Measurements from ENCODE around the gene TPRKB. TPM values are rescaled to one million over a fixed set of nuclear protein-coding genes. Genes with fewer than 3 reads are reported as not detected.
"Not testable (repeated sequence)": the region's sequence is repeated elsewhere in the genome, so short reads cannot be mapped to it uniquely, and the experiment has no call there.

The TPRKB gene
- total RNA-seq, result 25.3 TPM
- polyA plus RNA-seq (ENCODE audit: insufficient read depth, low read depth, low replicate concordance), result 42.2 TPM
- long read RNA-seq, donor 1, transcript TPRKB-208 (2 exons, 730 nt), result minor isoform, 6 of 42 reads
- long read RNA-seq, donor 1, transcript TPRKB-201 (5 exons, 748 nt), result major isoform, 13 of 42 reads
- long read RNA-seq, donor 1, partial matches to known transcripts, result 20 of 42 reads
- long read RNA-seq, donor 1, other reads (novel, unspliced or antisense), result 0 of 42 reads
- long read RNA-seq, donor 2, transcript TPRKB-201 (5 exons, 748 nt), result major isoform, 13 of 43 reads
- long read RNA-seq, donor 2, partial matches to known transcripts, result 20 of 43 reads
- long read RNA-seq, donor 2, other reads (novel, unspliced or antisense), result 5 of 43 reads
- long read RNA-seq, donor 3, transcript TPRKB-208 (2 exons, 730 nt), result minor isoform, 7 of 65 reads
- long read RNA-seq, donor 3, transcript TPRKB-201 (5 exons, 748 nt), result major isoform, 20 of 65 reads
- long read RNA-seq, donor 3, partial matches to known transcripts, result 34 of 65 reads
- long read RNA-seq, donor 3, other reads (novel, unspliced or antisense), result 0 of 65 reads
- long read RNA-seq, donor 4, transcript TPRKB-201 (5 exons, 748 nt), result major isoform, 8 of 18 reads
- long read RNA-seq, donor 4, partial matches to known transcripts, result 0 of 18 reads
- long read RNA-seq, donor 4, other reads (novel, unspliced or antisense), result 7 of 18 reads
- long read RNA-seq, donor 5, partial matches to known transcripts, result 0 of 3 reads
- long read RNA-seq, donor 5, other reads (novel, unspliced or antisense), result 0 of 3 reads
- long read RNA-seq, donor 6, transcript TPRKB-208 (2 exons, 730 nt), result minor isoform, 9 of 107 reads
- long read RNA-seq, donor 6, transcript TPRKB-201 (5 exons, 748 nt), result major isoform, 45 of 107 reads
- long read RNA-seq, donor 6, partial matches to known transcripts, result 37 of 107 reads
- long read RNA-seq, donor 6, other reads (novel, unspliced or antisense), result 10 of 107 reads
- long read RNA-seq, donor 7, transcript TPRKB-201 (5 exons, 748 nt), result major isoform, 6 of 17 reads
- long read RNA-seq, donor 7, partial matches to known transcripts, result 1 of 17 reads
- long read RNA-seq, donor 7, other reads (novel, unspliced or antisense), result 5 of 17 reads
- long read RNA-seq, donor 8, transcript TPRKB-201 (5 exons, 748 nt), result major isoform, 19 of 56 reads
- long read RNA-seq, donor 8, partial matches to known transcripts, result 21 of 56 reads
- long read RNA-seq, donor 8, other reads (novel, unspliced or antisense), result 7 of 56 reads
- long read RNA-seq, donor 9, transcript TPRKB-201 (5 exons, 748 nt), result major isoform, 14 of 35 reads
- long read RNA-seq, donor 9, partial matches to known transcripts, result 20 of 35 reads
- long read RNA-seq, donor 9, other reads (novel, unspliced or antisense), result 0 of 35 reads
- long read RNA-seq, donor 10, transcript TPRKB-201 (5 exons, 748 nt), result major isoform, 14 of 33 reads
- long read RNA-seq, donor 10, transcript TPRKB-202 (6 exons, 819 nt), result minor isoform, 6 of 33 reads
- long read RNA-seq, donor 10, transcript TPRKB-208 (2 exons, 730 nt), result minor isoform, 5 of 33 reads
- long read RNA-seq, donor 10, partial matches to known transcripts, result 6 of 33 reads
- long read RNA-seq, donor 10, other reads (novel, unspliced or antisense), result 0 of 33 reads

DNA sequence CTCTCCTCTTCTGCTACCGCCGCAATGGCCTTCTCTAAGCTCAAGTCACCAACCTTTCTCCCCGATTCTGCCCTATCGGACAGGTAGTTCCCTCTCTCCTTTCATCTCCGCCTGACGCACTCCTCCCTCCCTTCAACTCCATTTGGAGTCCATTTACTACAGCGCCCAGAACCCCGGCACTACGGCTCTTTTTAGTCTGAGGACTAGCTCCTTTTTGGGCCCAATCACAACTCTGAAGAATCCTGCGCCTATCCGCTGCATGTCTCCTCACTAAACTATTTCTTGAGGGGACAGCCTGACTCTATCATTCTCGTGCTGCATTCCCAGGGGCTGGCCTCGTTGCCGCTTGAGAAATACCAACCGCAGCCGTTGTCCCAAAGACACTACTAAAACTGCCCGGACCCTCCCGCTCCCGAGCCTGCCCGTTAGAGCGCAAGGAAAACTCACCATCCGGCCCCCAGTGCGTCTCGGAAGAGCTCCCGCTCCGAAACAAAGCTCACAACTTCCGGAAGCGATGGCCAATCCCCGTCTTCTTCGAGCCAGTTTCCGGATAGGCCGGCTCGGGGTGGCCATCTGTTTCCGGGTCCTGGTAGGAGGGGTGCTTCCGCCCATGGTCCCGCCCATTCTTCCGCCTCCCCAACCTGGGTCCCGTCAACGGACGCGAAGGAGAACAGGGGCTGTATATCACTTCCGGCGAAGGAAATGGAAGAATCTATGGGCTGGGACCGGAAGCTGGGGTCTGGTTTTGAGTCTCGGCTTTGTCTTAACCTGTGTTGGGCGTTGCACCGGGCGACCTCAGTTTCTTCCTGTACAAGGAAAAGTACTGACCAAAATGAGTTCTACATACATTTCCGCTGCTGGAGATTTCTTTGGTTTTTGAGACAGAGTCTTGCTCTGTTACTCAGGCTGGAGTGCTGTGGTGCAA lies at the start of gene TPRKB:
Gene TPRKB (minus strand): TSS at position 491 of the 925 bp plus-strand sequence. CDS start 2,776 bp downstream, outside the sequence.
- FAIRE-seq, result peak; percentile 45
- intact Hi-C loops (cut with DNase I), result no loop called here

DNA sequence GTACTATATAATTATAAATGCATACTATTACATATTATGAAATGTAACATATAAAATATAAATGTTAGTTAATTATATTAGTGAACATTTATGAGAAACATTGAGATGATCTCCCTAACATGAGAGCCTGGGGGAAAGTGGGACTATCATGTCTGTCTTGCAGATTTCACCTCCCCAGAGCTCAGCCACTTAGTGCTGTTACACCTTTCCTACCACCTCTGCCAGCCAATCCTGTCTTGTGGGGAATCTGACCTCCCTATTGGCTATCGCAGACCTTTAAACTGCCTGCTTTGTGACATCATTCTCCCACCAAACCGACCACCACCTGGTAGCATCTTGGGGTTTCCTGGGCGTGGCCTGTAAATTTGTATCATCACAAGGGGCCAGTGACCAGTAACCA lies 46.7 kb upstream of the TPRKB start, which contains the start of gene C2orf78:
Gene C2orf78 (plus strand): TSS at position 301 of the 400 bp plus-strand sequence. CDS start 127 bp downstream, outside the sequence.
- H3K36me3 ChIP-seq (ENCODE audit: control insufficient read depth in 2 of 3, insufficient read depth in 3 of 3, low read length in 3 of 3); H3K4me3 ChIP-seq (ENCODE audit: low read length in 3 of 3); intact Hi-C loops (cut with DNase I); H3K27ac ChIP-seq (ENCODE audit: low read depth in 2 of 2, low read length in 2 of 2); FAIRE-seq; DNase-seq; H3K4me1 ChIP-seq (ENCODE audit: control insufficient read depth in 2 of 3, insufficient read depth in 2 of 3, low read depth in 1 of 3, low read length in 3 of 3); H3K9ac ChIP-seq (ENCODE audit: low read length in 3 of 3); H3K9me3 ChIP-seq (ENCODE audit: control insufficient read depth in 2 of 3, insufficient read depth in 1 of 3, low read length in 3 of 3); H3K27me3 ChIP-seq (ENCODE audit: control insufficient read depth, insufficient read depth, low read length): not testable (repeated sequence)

More for the DNA sequence above, at the start of gene TPRKB:
- TF ChIP-seq, protein P1, sequence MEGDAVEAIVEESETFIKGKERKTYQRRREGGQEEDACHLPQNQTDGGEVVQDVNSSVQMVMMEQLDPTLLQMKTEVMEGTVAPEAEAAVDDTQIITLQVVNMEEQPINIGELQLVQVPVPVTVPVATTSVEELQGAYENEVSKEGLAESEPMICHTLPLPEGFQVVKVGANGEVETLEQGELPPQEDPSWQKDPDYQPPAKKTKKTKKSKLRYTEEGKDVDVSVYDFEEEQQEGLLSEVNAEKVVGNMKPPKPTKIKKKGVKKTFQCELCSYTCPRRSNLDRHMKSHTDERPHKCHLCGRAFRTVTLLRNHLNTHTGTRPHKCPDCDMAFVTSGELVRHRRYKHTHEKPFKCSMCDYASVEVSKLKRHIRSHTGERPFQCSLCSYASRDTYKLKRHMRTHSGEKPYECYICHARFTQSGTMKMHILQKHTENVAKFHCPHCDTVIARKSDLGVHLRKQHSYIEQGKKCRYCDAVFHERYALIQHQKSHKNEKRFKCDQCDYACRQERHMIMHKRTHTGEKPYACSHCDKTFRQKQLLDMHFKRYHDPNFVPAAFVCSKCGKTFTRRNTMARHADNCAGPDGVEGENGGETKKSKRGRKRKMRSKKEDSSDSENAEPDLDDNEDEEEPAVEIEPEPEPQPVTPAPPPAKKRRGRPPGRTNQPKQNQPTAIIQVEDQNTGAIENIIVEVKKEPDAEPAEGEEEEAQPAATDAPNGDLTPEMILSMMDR (IDR thresholded peaks at IDR 0.05; ENCODE audit: borderline replicate concordance, extremely low read depth, insufficient read depth), result no peak
- peak within 1 kb of the TSS; percentile 60 to 90 for H3K27ac ChIP-seq (ENCODE audit: low read depth in 2 of 2, low read length in 2 of 2)
- DNase-seq, result peak; percentile 98 to 99 (median 98)
- peak within 1 kb of the TSS; percentile 88 to 99 (median 99) for H3K4me3 ChIP-seq (ENCODE audit: low read length in 3 of 3)
- H3K9ac ChIP-seq (ENCODE audit: low read length in 3 of 3), result peak within 1 kb of the TSS; percentile 89 to 96 (median 94)
- peaks cover 3 to 5% (median 4%) of the 10 kb centered on the region in 3 donors for H3K4me1 ChIP-seq (ENCODE audit: control insufficient read depth in 2 of 3, insufficient read depth in 2 of 3, low read depth in 1 of 3, low read length in 3 of 3)
- H3K9me3 ChIP-seq (ENCODE audit: control insufficient read depth in 2 of 3, insufficient read depth in 1 of 3, low read length in 3 of 3), result no peaks in the 10 kb centered on the region
- H3K27me3 ChIP-seq (ENCODE audit: control insufficient read depth, insufficient read depth, low read length), result no peaks in the 10 kb centered on the region
- peaks cover 2 to 10% (median 9%) of the 10 kb centered on the region in 3 donors for H3K36me3 ChIP-seq (ENCODE audit: control insufficient read depth in 2 of 3, insufficient read depth in 3 of 3, low read length in 3 of 3)

DNA sequence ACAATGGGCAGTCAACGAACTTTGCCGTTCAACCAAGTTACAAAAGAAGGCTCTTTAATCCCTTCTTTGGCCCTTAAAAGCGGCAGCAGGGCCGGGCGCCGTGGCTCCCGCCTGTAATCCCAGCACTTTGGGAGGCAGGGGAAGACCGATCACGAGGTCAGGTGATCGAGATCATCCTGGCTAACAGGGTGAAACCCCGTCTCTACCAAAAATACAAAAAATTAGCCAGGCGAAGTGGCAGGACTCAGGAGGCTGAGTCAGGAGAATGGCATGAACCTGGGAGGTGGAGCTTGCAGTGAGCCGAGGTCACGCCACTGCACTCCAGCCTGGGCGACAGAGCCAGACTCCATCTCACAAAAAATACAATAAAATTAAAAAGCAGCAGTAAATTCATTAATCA lies 46.3 kb upstream of the TPRKB start:
- intact Hi-C loops (cut with DNase I); H3K4me1 ChIP-seq (ENCODE audit: control insufficient read depth in 2 of 3, insufficient read depth in 2 of 3, low read depth in 1 of 3, low read length in 3 of 3); H3K9ac ChIP-seq (ENCODE audit: low read length in 3 of 3); H3K9me3 ChIP-seq (ENCODE audit: control insufficient read depth in 2 of 3, insufficient read depth in 1 of 3, low read length in 3 of 3); H3K36me3 ChIP-seq (ENCODE audit: control insufficient read depth in 2 of 3, insufficient read depth in 3 of 3, low read length in 3 of 3); H3K27ac ChIP-seq (ENCODE audit: low read depth in 2 of 2, low read length in 2 of 2); FAIRE-seq; H3K27me3 ChIP-seq (ENCODE audit: control insufficient read depth, insufficient read depth, low read length); H3K4me3 ChIP-seq (ENCODE audit: low read length in 3 of 3): not testable (repeated sequence)
- DNase-seq, result peak in 1 of 5 donors; percentile 45

All from kidney (tissue), 22 donors.